GM10847 (cell line): ENCODE measurements around the gene NADK2.

Experiments
- POLR2A ChIP-seq: IDR thresholded peaks from 2 replicates; pipeline ENCODE4 v1.6.1; 2011; ENCODE audit not compliant: insufficient read length; ENCODE audit errors: extremely low read depth

Gene NADK2

GRCh38 chr5:36264202-36264760 lies 22.6 kb upstream of the NADK2 start:
- TF ChIP-seq POLR2A, result no peak

DNA sequence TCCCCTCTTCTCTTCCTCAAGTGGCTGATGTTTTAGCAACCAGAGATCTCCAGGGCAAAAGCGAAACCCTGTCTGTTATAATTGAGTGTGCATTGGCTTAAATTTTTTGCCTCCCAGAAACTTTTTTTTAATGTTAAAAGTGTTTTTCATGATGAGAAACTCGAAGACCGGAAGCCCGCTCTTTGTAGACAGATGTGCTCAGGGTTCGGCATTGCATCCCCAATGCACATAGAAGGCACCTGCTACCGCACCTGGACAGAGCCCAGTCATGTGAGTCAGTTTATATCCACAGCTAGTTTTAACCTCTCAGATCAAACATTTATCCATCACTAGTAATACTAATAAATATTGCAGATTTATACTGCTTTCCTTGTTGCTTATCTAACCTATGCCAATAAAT lies 19.5 kb upstream of the NADK2 start:
- no peak for TF ChIP-seq POLR2A

- no peak for TF ChIP-seq POLR2A
These were observed 11.8 kb upstream of the NADK2 start for GRCh38 chr5:36253575-36253974.

GRCh38 chr5:36252722-36253365 lies 11.1 kb upstream of the NADK2 start:
- no peak for TF ChIP-seq POLR2A

DNA sequence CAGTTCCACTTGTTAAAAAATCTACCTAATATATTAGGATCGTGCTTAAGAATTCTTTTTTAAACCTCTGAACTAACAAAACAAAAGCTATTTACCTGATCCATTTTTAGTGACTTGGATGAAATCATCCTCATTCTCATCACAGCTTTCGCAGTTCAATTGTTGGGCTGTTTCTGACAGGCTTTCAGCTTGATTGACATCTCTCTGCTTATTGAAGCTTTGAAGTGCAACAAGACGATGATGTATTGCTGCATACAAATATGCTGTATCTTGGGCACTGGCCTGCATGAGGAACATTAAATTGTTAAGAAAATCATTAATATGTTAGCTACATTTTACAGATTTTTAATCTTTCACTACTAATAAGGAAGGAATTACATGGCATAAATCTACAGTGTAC lies 9.5 kb upstream of the NADK2 start:
- no peak for TF ChIP-seq POLR2A

DNA sequence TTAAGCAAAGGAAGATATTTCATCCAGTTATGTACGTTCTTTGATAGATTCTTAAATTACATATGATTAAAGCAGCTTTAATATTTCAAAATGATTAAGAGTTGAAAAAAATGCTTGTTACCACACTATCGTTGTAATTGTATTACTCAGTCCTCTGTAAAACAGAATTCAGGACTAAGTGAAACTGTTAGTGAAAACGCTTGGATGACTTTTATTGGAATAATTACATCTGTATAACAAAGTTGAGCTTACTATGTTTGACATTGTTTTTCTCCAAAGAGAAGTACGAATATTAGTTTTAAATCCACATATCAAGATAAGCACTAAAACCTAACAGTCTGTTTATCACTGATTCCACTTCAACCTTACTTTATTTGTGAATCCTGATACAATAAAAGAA lies 8.7 kb upstream of the NADK2 start:
- no peak for TF ChIP-seq POLR2A

GRCh38 chr5:36246036-36246800 lies 4.5 kb upstream of the NADK2 start:
- no peak for TF ChIP-seq POLR2A

DNA sequence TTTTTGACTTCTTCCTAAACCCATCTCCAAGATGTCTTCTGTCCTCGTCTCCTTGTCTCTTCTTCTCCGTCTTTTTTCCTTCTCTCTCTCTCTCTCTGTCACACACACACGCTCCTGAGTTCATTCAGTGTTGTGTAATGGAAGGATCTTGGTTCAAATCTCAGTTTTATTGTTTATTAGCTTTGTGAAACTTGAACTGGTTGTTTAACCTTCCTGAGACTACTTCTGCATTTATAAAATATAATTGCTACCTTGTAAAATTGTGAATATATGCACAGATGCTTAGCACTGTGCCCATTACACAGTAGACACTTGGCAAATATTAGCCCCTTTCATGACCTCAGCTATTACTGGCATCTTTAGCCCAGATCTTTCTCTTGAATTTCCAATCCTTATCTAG lies 2.4 kb upstream of the NADK2 start:
- no peak for TF ChIP-seq POLR2A

GRCh38 chr5:36243653-36244052 lies 1.9 kb upstream of the NADK2 start:
- TF ChIP-seq POLR2A, result no peak

- no peak for TF ChIP-seq POLR2A
These were observed 1.1 kb upstream of the NADK2 start for GRCh38 chr5:36242534-36243485.

DNA sequence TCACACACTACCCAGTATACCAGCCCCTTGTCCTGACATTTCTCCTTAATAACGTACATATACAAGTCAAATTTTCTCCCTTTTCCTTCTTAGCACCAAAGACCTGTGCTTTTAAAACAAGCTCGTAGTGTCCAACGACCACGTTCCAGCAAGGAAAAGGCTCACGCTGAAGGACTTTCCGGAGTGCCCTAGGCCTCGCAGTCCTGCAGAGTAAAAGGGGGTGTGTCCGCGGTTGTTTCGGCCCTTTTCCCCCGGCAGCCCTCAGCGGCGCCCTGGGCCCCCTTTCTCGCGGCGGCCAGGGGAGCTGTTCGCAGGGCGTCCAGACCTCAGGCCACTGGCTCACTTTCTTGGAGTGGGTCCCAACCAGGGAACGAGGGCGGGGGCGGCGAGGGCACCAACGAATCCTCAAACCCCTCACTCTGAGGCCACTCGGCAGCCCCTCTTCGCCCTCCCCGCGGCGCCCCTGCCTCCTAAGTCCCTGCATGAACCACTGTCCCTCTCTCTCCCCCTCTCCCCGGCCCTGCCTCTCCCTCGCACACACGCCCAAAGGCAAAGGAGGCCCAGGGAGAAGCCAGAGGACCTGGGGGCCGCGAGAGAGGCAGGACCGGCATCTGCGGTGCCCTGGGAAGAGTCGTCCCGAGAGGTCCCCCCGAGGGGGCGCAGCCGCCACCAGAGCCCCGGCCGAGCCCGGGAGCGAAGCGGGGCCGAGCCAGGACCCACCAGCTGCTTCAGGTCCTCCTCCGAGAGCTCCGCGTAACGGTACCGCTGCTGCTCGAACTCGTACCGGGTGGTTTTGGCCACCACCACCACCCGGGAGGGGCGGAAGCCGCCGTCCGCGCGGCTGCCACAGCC lies 720 bp downstream of the NADK2 start:
- no peak for TF ChIP-seq POLR2A

GRCh38 chr5:36239370-36240293 lies 2.1 kb downstream of the NADK2 start:
- no peak for TF ChIP-seq POLR2A

DNA sequence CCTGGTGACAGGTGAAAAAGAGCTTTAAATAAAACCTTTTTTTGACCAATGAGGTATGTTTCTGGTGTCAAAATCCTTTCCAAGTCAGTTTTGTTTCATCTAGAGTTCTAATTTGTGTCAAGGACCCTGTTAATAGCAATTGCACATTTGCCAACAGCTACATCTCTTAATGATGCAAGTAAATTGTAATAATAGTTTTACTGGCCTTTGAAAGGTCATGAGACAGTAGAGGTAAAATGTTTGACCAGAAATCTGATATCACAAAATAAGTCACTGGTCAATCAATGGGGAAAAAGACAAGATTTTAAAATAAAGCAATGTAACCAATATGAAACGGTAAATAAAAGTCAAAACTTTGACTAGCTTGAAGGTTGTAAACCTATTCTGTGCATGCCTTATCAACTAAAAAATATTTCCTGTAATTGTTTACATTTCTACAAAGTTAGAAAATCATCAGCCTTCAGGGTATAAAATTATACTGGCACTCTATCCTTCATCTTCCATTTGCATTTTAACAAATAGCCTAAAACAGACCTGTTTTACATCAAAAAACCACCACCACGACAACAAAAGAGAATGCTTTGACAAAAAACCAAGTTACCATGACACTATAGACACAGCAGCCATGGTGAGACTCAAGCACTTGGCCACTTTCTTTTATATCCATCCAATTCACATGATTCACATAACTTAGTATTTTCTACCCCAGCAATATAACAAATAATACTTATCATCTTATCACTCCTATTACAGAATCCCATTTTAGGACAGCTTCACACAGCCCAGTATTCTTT lies 3.0 kb downstream of the NADK2 start:
- TF ChIP-seq POLR2A, result no peak
